Activated T-helper 17 cell treated with anti-CD3 and anti-CD28 coated beads, Interleukin-2, amount 50 U/mL, for 72 hours (primary cell): Measurements from ENCODE around the gene EDN3. TPM values are rescaled to one million over a fixed set of nuclear protein-coding genes. Genes with fewer than 3 reads are reported as not detected.
"Not testable (repeated sequence)": the region's sequence is repeated elsewhere in the genome, so short reads cannot be mapped to it uniquely, and the experiment has no call there.

Experiments used
- ATAC-seq: fragments of 150-1000 bp; cut with Tn5 transposase; replicated peaks from 2 replicates; pipeline ENCODE4 v1.10.0; 2021; ENCODE audit warnings: mild to moderate bottlenecking, moderate library complexity
- H3K27ac Mint-ChIP-seq: one replicate; pipeline ENCODE4 v1.8.0; 2022; ENCODE audit warnings: mixed read lengths
- H3K27me3 Mint-ChIP-seq: one replicate; pipeline ENCODE4 v1.8.0; 2022; ENCODE audit warnings: mixed read lengths
- H3K36me3 Mint-ChIP-seq: one replicate; pipeline ENCODE4 v1.8.0; 2022; ENCODE audit warnings: low read depth, mild to moderate bottlenecking, mixed read lengths
- H3K4me1 Mint-ChIP-seq: one replicate; pipeline ENCODE4 v1.8.0; 2022; ENCODE audit warnings: mixed read lengths
- H3K4me3 Mint-ChIP-seq: one replicate; pipeline ENCODE4 v1.8.0; 2022; ENCODE audit warnings: mild to moderate bottlenecking, mixed read lengths
- H3K9me3 Mint-ChIP-seq: one replicate; pipeline ENCODE4 v1.8.0; 2022; ENCODE audit warnings: mixed read lengths
- total RNA-seq, 2 donors: library from RNA; stranded (reverse); gene quantifications; one replicate each; pipeline ENCODE4 v1.2.3, GENCODE V29; 2022

Gene EDN3
- total RNA-seq, 2 donors from 2014 or later, result 0.45 TPM; not detected in 1

- not testable (repeated sequence) for H3K9me3 Mint-ChIP-seq, H3K4me3 Mint-ChIP-seq, H3K36me3 Mint-ChIP-seq, H3K4me1 Mint-ChIP-seq, ATAC-seq, H3K27me3 Mint-ChIP-seq, H3K27ac Mint-ChIP-seq
Measured at GRCh38 chr20:59338444-59338843, 38.0 kb downstream of the EDN3 start.

GRCh38 chr20:59340201-59340885, 39.9 kb downstream of the EDN3 start:
- ATAC-seq, result no peak
- H3K36me3 Mint-ChIP-seq, result no peaks in the 10 kb centered on the region
- H3K9me3 Mint-ChIP-seq, result no peaks in the 10 kb centered on the region
- H3K27ac Mint-ChIP-seq, result no peak overlapping the region
- no peaks in the 10 kb centered on the region for H3K27me3 Mint-ChIP-seq
- no peak overlapping the region for H3K4me3 Mint-ChIP-seq
- no peaks in the 10 kb centered on the region for H3K4me1 Mint-ChIP-seq

GRCh38 chr20:59341285-59342022, 41.0 kb downstream of the EDN3 start:
- not testable (repeated sequence) for ATAC-seq, H3K36me3 Mint-ChIP-seq, H3K9me3 Mint-ChIP-seq, H3K4me1 Mint-ChIP-seq, H3K27ac Mint-ChIP-seq, H3K27me3 Mint-ChIP-seq, H3K4me3 Mint-ChIP-seq

- H3K27ac Mint-ChIP-seq, result no peak overlapping the region
- no peaks in the 10 kb centered on the region for H3K27me3 Mint-ChIP-seq
- H3K4me3 Mint-ChIP-seq, result no peak overlapping the region
- H3K4me1 Mint-ChIP-seq, result no peaks in the 10 kb centered on the region
- no peaks in the 10 kb centered on the region for H3K36me3 Mint-ChIP-seq
- no peak for ATAC-seq
- H3K9me3 Mint-ChIP-seq, result no peaks in the 10 kb centered on the region
Measured at GRCh38 chr20:59342023-59342957, 41.9 kb downstream of the EDN3 start.

- no peak overlapping the region for H3K27ac Mint-ChIP-seq
- H3K27me3 Mint-ChIP-seq, result no peaks in the 10 kb centered on the region
- ATAC-seq, result no peak
- H3K9me3 Mint-ChIP-seq, result no peaks in the 10 kb centered on the region
- H3K36me3 Mint-ChIP-seq, result no peaks in the 10 kb centered on the region
- no peaks in the 10 kb centered on the region for H3K4me1 Mint-ChIP-seq
- H3K4me3 Mint-ChIP-seq, result no peak overlapping the region
Measured at GRCh38 chr20:59346061-59346460, 45.6 kb downstream of the EDN3 start.

- H3K36me3 Mint-ChIP-seq, result no peaks in the 10 kb centered on the region
- H3K4me3 Mint-ChIP-seq, result no peak overlapping the region
- H3K27me3 Mint-ChIP-seq, result no peaks in the 10 kb centered on the region
- no peak overlapping the region for H3K27ac Mint-ChIP-seq
- no peak for ATAC-seq
- no peaks in the 10 kb centered on the region for H3K4me1 Mint-ChIP-seq
- no peaks in the 10 kb centered on the region for H3K9me3 Mint-ChIP-seq
Measured at GRCh38 chr20:59349277-59349676, 48.9 kb downstream of the EDN3 start.

- Mint-ChIP-seq H3K27me3 (no peaks in the 10 kb centered on the region), H3K36me3 (no peaks in the 10 kb centered on the region), H3K27ac (no peak overlapping the region), H3K9me3 (no peaks in the 10 kb centered on the region), H3K4me3 (no peak overlapping the region), H3K4me1 (no peaks in the 10 kb centered on the region)
- no peak for ATAC-seq
Measured at GRCh38 chr20:59350330-59351156, 50.1 kb downstream of the EDN3 start.

GRCh38 chr20:59351157-59352040, 51.0 kb downstream of the EDN3 start:
- Mint-ChIP-seq H3K4me3 (no peak overlapping the region), H3K27ac (peak overlapping the region; percentile 13), H3K4me1 (no peaks in the 10 kb centered on the region), H3K9me3 (no peaks in the 10 kb centered on the region), H3K27me3 (no peaks in the 10 kb centered on the region), H3K36me3 (no peaks in the 10 kb centered on the region)
- ATAC-seq, result no peak

GRCh38 chr20:59352541-59352940, 52.1 kb downstream of the EDN3 start:
- no peaks in the 10 kb centered on the region for H3K4me1 Mint-ChIP-seq
- H3K36me3 Mint-ChIP-seq, result no peaks in the 10 kb centered on the region
- no peaks in the 10 kb centered on the region for H3K27me3 Mint-ChIP-seq
- H3K4me3 Mint-ChIP-seq, result no peak overlapping the region
- H3K27ac Mint-ChIP-seq, result no peak overlapping the region
- ATAC-seq, result no peak
- no peaks in the 10 kb centered on the region for H3K9me3 Mint-ChIP-seq

GRCh38 chr20:59352990-59353389, 52.6 kb downstream of the EDN3 start:
- H3K27me3 Mint-ChIP-seq, result no peaks in the 10 kb centered on the region
- no peak overlapping the region for H3K4me3 Mint-ChIP-seq
- H3K36me3 Mint-ChIP-seq, result no peaks in the 10 kb centered on the region
- no peak for ATAC-seq
- H3K9me3 Mint-ChIP-seq, result no peaks in the 10 kb centered on the region
- H3K4me1 Mint-ChIP-seq, result no peaks in the 10 kb centered on the region
- H3K27ac Mint-ChIP-seq, result no peak overlapping the region

- H3K9me3 Mint-ChIP-seq, result no peaks in the 10 kb centered on the region
- no peaks in the 10 kb centered on the region for H3K27me3 Mint-ChIP-seq
- ATAC-seq, result no peak
Measured at GRCh38 chr20:59354460-59354859, 54.0 kb downstream of the EDN3 start.

GRCh38 chr20:59355242-59355641, 54.8 kb downstream of the EDN3 start:
- Mint-ChIP-seq H3K4me3 (no peak overlapping the region), H3K36me3 (no peaks in the 10 kb centered on the region), H3K9me3 (no peaks in the 10 kb centered on the region), H3K27ac (no peak overlapping the region), H3K27me3 (no peaks in the 10 kb centered on the region), H3K4me1 (no peaks in the 10 kb centered on the region)
- ATAC-seq, result no peak

More at GRCh38 chr20:59354460-59354859, 54.0 kb downstream of the EDN3 start:
- no peaks in the 10 kb centered on the region for H3K36me3 Mint-ChIP-seq
- H3K27ac Mint-ChIP-seq, result no peak overlapping the region
- H3K4me3 Mint-ChIP-seq, result no peak overlapping the region
- no peaks in the 10 kb centered on the region for H3K4me1 Mint-ChIP-seq

- H3K4me1 Mint-ChIP-seq, result no peaks in the 10 kb centered on the region
- H3K9me3 Mint-ChIP-seq, result no peaks in the 10 kb centered on the region
- H3K27me3 Mint-ChIP-seq, result no peaks in the 10 kb centered on the region
- no peaks in the 10 kb centered on the region for H3K36me3 Mint-ChIP-seq
- no peak for ATAC-seq
- no peak overlapping the region for H3K4me3 Mint-ChIP-seq
- no peak overlapping the region for H3K27ac Mint-ChIP-seq
Measured at GRCh38 chr20:59356662-59357165, 56.3 kb downstream of the EDN3 start.
